Type B pancreatic cell (in vitro differentiated cells): ENCODE measurements around the gene OCLN. TPM values are rescaled to one million over a fixed set of nuclear protein-coding genes. Genes with fewer than 3 reads are reported as not detected.
"Not testable (repeated sequence)": the region's sequence is repeated elsewhere in the genome, so short reads cannot be mapped to it uniquely, and the experiment has no call there.

Experiments used
- DNase-seq: peaks from one replicate; pipeline ENCODE4 v3.0.0; 2021; ENCODE audit warnings: mixed read lengths; ENCODE audit not compliant: unreplicated experiment; ENCODE audit errors: extremely low spot score
- H3K27ac Mint-ChIP-seq: 2 replicates; pipeline ENCODE4 v1.8.0; 2021; ENCODE audit warnings: mild to moderate bottlenecking, mixed read lengths
- H3K27me3 Mint-ChIP-seq: 2 replicates; pipeline ENCODE4 v1.8.0; 2021; ENCODE audit warnings: mixed read lengths
- H3K36me3 Mint-ChIP-seq: 2 replicates; pipeline ENCODE4 v1.8.0; 2021; ENCODE audit warnings: mixed read lengths
- H3K4me1 Mint-ChIP-seq: one replicate; pipeline ENCODE4 v1.8.0; 2021; ENCODE audit warnings: mixed read lengths; ENCODE audit not compliant: unreplicated experiment
- H3K4me3 Mint-ChIP-seq: 2 replicates; pipeline ENCODE4 v1.8.0; 2021; ENCODE audit warnings: mild to moderate bottlenecking, mixed read lengths
- H3K9me3 Mint-ChIP-seq: 2 replicates; pipeline ENCODE4 v1.8.0; 2021; ENCODE audit warnings: mixed read lengths
- CTCF ChIP-seq: fragments of 200-600 bp; sonication (generic); conservative IDR thresholded peaks from 2 replicates; pipeline ENCODE4 v1.5.0; 2021; ENCODE audit warnings: antibody characterized with exemption, mild to moderate bottlenecking
- total RNA-seq: library from RNA; stranded (reverse); gene quantifications from 2 replicates; pipeline ENCODE4 v1.2.1, GENCODE V29; 2021; ENCODE audit warnings: low replicate concordance

Gene OCLN
- total RNA-seq, 1 donor from 2014 or later = 57.5 TPM

DNA sequence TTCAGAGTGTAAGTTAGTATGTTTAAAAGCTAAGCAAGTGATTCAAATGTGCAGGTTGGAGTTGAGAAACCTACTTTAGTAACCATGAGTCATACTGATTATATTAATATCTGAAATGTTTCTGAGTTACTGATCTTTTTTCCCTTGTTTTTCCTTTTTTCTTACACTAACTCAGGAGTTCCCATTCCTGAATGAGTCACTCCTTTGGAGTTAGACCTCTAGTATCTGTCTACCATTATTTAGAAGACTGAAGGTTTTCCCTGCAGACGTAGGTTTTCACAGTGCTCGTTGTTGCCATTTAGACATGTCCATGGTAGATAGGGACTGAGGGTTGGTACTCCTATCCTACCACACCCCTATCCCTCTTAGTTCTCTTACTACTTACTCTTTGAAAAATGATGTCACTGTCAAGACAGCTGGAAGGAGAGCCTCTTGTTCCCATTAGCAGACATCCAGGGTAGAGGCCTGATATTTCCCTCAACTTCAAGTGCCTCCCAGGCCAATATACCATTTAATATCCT is 20.2 kb downstream of the OCLN start:
- Mint-ChIP-seq H3K27ac (peak overlapping the region; percentile 82), H3K4me1 (peaks cover 5% of the 10 kb centered on the region), H3K4me3 (no peak overlapping the region), H3K27me3 (no peaks in the 10 kb centered on the region), H3K9me3 (no peaks in the 10 kb centered on the region), H3K36me3 (peaks cover 9% of the 10 kb centered on the region)
- no peak for TF ChIP-seq CTCF
- DNase-seq = no peak

DNA sequence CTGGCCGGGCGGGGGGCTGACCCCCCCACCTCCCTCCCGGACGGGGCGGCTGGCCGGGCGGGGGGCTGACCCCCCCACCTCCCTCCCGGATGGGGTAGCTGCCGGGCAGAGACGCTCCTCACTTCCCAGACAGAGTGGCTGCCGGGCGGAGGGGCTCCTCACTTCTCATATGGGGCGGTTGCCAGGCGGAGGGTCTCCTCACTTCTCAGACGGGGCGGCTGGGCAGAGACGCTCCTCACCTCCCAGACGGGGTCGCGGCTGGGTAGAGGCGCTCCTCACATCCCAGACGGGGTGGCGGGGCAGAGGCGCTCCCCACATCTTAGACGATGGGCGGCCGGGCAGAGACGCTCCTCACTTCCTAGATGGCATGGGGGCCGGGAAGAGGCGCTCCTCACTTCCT is 23.0 kb downstream of the OCLN start:
- not testable (repeated sequence) for H3K27ac Mint-ChIP-seq, H3K4me3 Mint-ChIP-seq, H3K27me3 Mint-ChIP-seq, DNase-seq, H3K36me3 Mint-ChIP-seq, H3K9me3 Mint-ChIP-seq
- H3K4me1 Mint-ChIP-seq = peaks cover 14% of the 10 kb centered on the region

DNA sequence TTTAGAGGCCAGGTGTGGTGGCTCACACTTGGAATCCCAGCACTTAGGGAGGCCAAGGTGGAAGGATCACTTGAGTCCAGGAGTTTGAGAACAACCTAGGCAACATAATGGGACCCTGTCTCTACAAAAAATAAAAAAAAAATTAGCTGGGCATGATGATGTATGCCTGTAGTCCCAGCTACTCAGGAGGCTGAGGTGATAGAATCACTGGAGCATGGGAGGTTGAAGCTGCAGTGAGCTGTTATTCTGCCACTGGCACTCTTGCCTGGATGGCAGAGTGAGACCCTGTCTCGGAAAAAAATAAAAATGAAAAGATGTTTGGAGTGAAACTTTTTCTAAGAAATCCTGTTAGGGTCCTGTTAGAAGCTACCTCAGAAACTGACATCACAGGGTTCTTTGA is 24.2 kb downstream of the OCLN start:
- no peaks in the 10 kb centered on the region for H3K36me3 Mint-ChIP-seq
- H3K27ac Mint-ChIP-seq = peak overlapping the region; percentile 63
- peaks cover 18% of the 10 kb centered on the region for H3K4me1 Mint-ChIP-seq
- H3K4me3 Mint-ChIP-seq = no peak overlapping the region
- no peaks in the 10 kb centered on the region for H3K27me3 Mint-ChIP-seq
- DNase-seq = no peak
- TF ChIP-seq CTCF = no peak
- H3K9me3 Mint-ChIP-seq = no peaks in the 10 kb centered on the region

DNA sequence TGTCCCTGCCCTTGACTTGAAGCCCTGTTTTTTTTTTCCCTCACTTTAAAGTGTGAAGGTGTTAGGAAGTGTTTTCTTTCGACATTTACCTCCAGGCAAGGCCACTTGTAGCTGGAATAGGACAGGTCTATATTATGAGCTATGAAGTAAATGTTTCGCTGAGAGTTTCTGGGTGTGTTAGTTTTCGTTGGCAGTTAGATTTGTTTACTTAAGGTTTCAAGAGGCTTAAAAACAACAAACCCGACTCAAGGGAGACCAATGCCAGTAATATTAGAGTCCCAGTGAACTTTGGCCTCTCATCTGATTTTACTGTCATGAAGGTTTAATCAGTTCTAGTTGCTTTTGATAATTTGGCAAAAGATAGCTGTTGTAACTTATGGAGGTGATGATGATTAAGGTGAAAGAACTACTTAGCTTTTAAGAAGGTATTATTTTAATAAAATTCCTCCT is 25.2 kb downstream of the OCLN start:
- H3K4me1 Mint-ChIP-seq = peaks cover 18% of the 10 kb centered on the region
- H3K36me3 Mint-ChIP-seq = no peaks in the 10 kb centered on the region
- H3K27ac Mint-ChIP-seq = peak overlapping the region; percentile 94
- peak overlapping the region; percentile 71 for H3K4me3 Mint-ChIP-seq
- H3K9me3 Mint-ChIP-seq = no peaks in the 10 kb centered on the region
- no peak for TF ChIP-seq CTCF
- DNase-seq = no peak
- no peaks in the 10 kb centered on the region for H3K27me3 Mint-ChIP-seq

DNA sequence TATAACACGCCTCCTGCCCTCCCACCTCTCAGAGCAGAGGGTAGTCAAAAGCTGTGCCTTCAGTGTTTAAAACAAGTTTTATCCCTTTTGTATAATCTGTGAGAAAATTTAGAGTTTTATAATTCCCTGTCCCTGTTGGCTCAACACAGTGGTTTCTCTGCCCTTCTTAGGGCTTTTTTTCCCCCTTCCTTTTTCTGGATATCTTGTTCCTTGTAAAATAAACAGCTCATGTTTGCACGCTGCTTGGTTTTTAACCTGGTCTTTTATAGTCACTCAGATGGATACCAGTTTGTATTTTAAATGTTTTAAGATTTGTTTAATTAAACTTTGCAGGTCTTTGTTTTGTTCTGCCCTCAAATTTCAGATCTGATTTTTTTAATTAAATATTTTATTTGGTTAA is 26.7 kb downstream of the OCLN start:
- H3K4me1 Mint-ChIP-seq = peaks cover 18% of the 10 kb centered on the region
- no peak for DNase-seq
- H3K9me3 Mint-ChIP-seq = no peaks in the 10 kb centered on the region
- H3K4me3 Mint-ChIP-seq = no peak overlapping the region
- H3K36me3 Mint-ChIP-seq = no peaks in the 10 kb centered on the region
- no peaks in the 10 kb centered on the region for H3K27me3 Mint-ChIP-seq
- TF ChIP-seq CTCF = no peak
- H3K27ac Mint-ChIP-seq = peak overlapping the region; percentile 38

DNA sequence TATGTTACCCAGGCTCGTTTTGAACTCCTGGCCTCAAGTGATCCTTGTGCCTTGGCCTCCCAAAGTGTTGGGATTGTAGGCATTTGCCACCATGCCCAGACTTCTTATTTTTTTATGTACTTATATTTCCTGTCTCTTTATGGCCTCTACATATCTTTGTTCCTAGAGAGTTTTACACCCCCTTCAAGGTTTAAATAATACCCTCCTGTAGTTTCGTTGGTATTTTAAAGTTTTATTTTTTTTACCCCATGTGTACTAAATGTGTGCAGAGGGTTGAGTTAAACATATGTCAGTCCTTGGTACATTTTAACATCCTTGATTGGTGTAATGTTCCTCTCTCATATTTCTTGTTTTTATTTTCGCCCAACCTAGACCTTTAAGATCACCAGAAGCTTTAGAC is 29.4 kb downstream of the OCLN start:
- H3K27ac Mint-ChIP-seq = no peak overlapping the region
- no peak overlapping the region for H3K4me3 Mint-ChIP-seq
- H3K9me3 Mint-ChIP-seq = no peaks in the 10 kb centered on the region
- DNase-seq = no peak
- peaks cover 4% of the 10 kb centered on the region for H3K36me3 Mint-ChIP-seq
- no peak for TF ChIP-seq CTCF
- H3K4me1 Mint-ChIP-seq = peaks cover 18% of the 10 kb centered on the region
- no peaks in the 10 kb centered on the region for H3K27me3 Mint-ChIP-seq
